HepG2 (cell line): ENCODE data around the gene JDP2. TPM values are rescaled to one million over a fixed set of nuclear protein-coding genes. Genes with fewer than 3 reads are reported as not detected.

ENCODE experiments used
- ATAC-seq: fragments of 200-7000 bp; cut with Tn5 transposase; 3 replicates; pipeline ENCODE4 v1.9.1; 2020; ENCODE audit warnings: mild to moderate bottlenecking, moderate library complexity
- BruUV-seq: library from RNA; stranded (reverse); fragments of 400-500 nt; replicated peaks from 2 replicates; lab custom pipeline; 2021; lab: Mats Ljungman, UMichigan
- CTCF ChIA-PET: fragments of 300-600 bp; formaldehyde crosslinking; extraction: SDS; loops from one replicate; lab custom pipeline; 2021; ENCODE audit warnings: low total read pairs, inconsistent platforms, low intra/inter-chr PET ratio; lab: Yijun Ruan, JAX
- POLR2A ChIA-PET: fragments of 350-600 bp; sonication (Branson Sonifier 250); formaldehyde crosslinking; loops from one replicate; lab custom pipeline; 2020; ENCODE audit warnings: antibody characterized with exemption, inconsistent platforms; lab: Yijun Ruan, JAX
- DNase-seq: peaks from one replicate; pipeline ENCODE4 v3.0.0-alpha.2; 2015; ENCODE audit warnings: low spot score
- FAIRE-seq: peaks from 3 replicates; lab custom pipeline; 2011; peaks lifted over from hg19 to GRCh38; lab: Jason Lieb, UNC
- H2AFZ ChIP-seq: one replicate; pipeline ENCODE4 v1.6.1; 2011; ENCODE audit warnings: low read length, inconsistent platforms
- H3K27ac ChIP-seq: fragments of 300-600 bp; 3 replicates; pipeline ENCODE4 v1.8.0; 2011; ENCODE audit warnings: mixed run types, mild to moderate bottlenecking, mixed read lengths, low read length, inconsistent platforms; ENCODE audit not compliant: insufficient read depth; ENCODE audit errors: extremely low read length
- H3K27me3 ChIP-seq, 2 experiments: fragments of 200-600 bp in 1 of 2; 2 replicates in 1 of 2; 3 replicates in 1 of 2; pipeline versions ENCODE4 v1.6.0 to v1.8.0; 2011; ENCODE audit warnings: low read length in 2 of 2, mild to moderate bottlenecking in 2 of 2, moderate library complexity in 2 of 2, inconsistent platforms in 1 of 2; ENCODE audit not compliant: insufficient read depth in 2 of 2, control insufficient read depth in 1 of 2
- H3K36me3 ChIP-seq, 2 experiments: fragments of 200-600 bp in 1 of 2; replicated peaks in 1 of 2; 2 replicates in 1 of 2; 3 replicates in 1 of 2; pipeline versions ENCODE4 v1.5.1 to v1.8.0; 2011; ENCODE audit warnings: low read length in 2 of 2, inconsistent platforms in 1 of 2; ENCODE audit not compliant: insufficient read depth in 2 of 2, control insufficient read depth in 1 of 2
- H3K4me1 ChIP-seq: 2 replicates; pipeline ENCODE4 v1.5.1; 2012; ENCODE audit warnings: low read length, inconsistent platforms; ENCODE audit not compliant: insufficient read depth
- H3K4me2 ChIP-seq: 2 replicates; pipeline ENCODE4 v1.6.0; 2011; ENCODE audit warnings: low read depth, low read length, inconsistent platforms
- H3K4me3 ChIP-seq, 3 experiments: fragments of 200-600 bp in 1 of 3; sonication (generic), shearing (Covaris generic) in 1 of 3; replicated peaks in 1 of 3; 2 replicates each; pipeline ENCODE4 v1.5.1; 2011 to 2016; ENCODE audit warnings: low read length in 3 of 3, inconsistent platforms in 2 of 3, low read depth in 2 of 3, mild to moderate bottlenecking in 2 of 3, control low read depth in 1 of 3, mixed read lengths in 1 of 3; ENCODE audit not compliant: insufficient read depth in 1 of 3
- H3K79me2 ChIP-seq: one replicate; pipeline ENCODE4 v1.6.1; 2011; ENCODE audit warnings: low read length, inconsistent platforms; ENCODE audit not compliant: insufficient read depth
- H3K9ac ChIP-seq: 2 replicates; pipeline ENCODE4 v1.6.0; 2011; ENCODE audit warnings: mild to moderate bottlenecking, low read depth, low read length, inconsistent platforms; ENCODE audit not compliant: insufficient read depth
- H3K9me3 ChIP-seq: 2 replicates; pipeline ENCODE4 v1.5.1; 2012; ENCODE audit warnings: mild to moderate bottlenecking, low read length
- H4K20me1 ChIP-seq: 2 replicates; pipeline ENCODE4 v1.6.0; 2011; ENCODE audit warnings: inconsistent platforms, mild to moderate bottlenecking, low read length, moderate library complexity; ENCODE audit not compliant: insufficient read depth
- CBX1 ChIP-seq: IDR thresholded peaks from one replicate; pipeline ENCODE4 v1.6.1; 2016; ENCODE audit warnings: antibody characterized with exemption, low read depth
- CBX2 ChIP-seq, 2 experiments: fragments of 200-600 bp in 1 of 2; sonication (generic); formaldehyde crosslinking in 1 of 2; IDR thresholded peaks; 2 replicates each; pipeline versions ENCODE4 v1.7.0 to v1.8.1; 2018 to 2022; ENCODE audit warnings: low read depth in 2 of 2, low read length in 1 of 2, mild to moderate bottlenecking in 1 of 2, missing genetic modification reagents in 1 of 2
- GATAD2A ChIP-seq: IDR thresholded peaks from 2 replicates; pipeline ENCODE4 v1.6.1; 2016
- LCORL ChIP-seq, 2 experiments: fragments of 450-650 bp in 1 of 2; sonication (generic) in 1 of 2; formaldehyde crosslinking in 1 of 2; IDR thresholded peaks; 2 replicates each; pipeline versions ENCODE4 v1.5.0 to v1.6.1; 2017 to 2020; ENCODE audit warnings: antibody characterized with exemption in 1 of 2, missing genetic modification reagents in 1 of 2
- NCOA5 ChIP-seq: sonication (generic); formaldehyde crosslinking; IDR thresholded peaks from 2 replicates; pipeline ENCODE4 v1.4.0; 2020; ENCODE audit warnings: missing genetic modification reagents
- RBM39 ChIP-seq: fragments of 200-400 bp; formaldehyde crosslinking; IDR thresholded peaks from one replicate; pipeline ENCODE4 v1.6.1; 2018; ENCODE audit warnings: antibody characterized with exemption, mild to moderate bottlenecking, low read depth, low read length; ENCODE audit not compliant: poor library complexity, severe bottlenecking
- REST ChIP-seq, 2 experiments: IDR thresholded peaks; 2 replicates each; pipeline ENCODE4 v1.6.1; 2011 to 2012; ENCODE audit warnings: low read length in 2 of 2, borderline replicate concordance in 1 of 2, low read depth in 1 of 2, mild to moderate bottlenecking in 1 of 2, moderate library complexity in 1 of 2
- SMC3 ChIP-seq: IDR thresholded peaks from 2 replicates; pipeline ENCODE4 v1.6.1; 2011; ENCODE audit warnings: low read length, improper control_type of control experiment
- SNAPC5 ChIP-seq: sonication (generic); formaldehyde crosslinking; IDR thresholded peaks from 2 replicates; pipeline ENCODE4 v1.8.1; 2023; ENCODE audit warnings: mild to moderate bottlenecking, missing genetic modification reagents, borderline replicate concordance
- ZBTB21 ChIP-seq: sonication (generic); formaldehyde crosslinking; IDR thresholded peaks from 2 replicates; pipeline ENCODE4 v1.4.0; 2020; ENCODE audit warnings: missing genetic modification reagents
- ZBTB4 ChIP-seq: sonication (generic); formaldehyde crosslinking; IDR thresholded peaks from 2 replicates; pipeline ENCODE4 v1.4.0; 2020; ENCODE audit warnings: missing genetic modification reagents, mild to moderate bottlenecking, borderline replicate concordance
- ZNF639 ChIP-seq: conservative IDR thresholded peaks from 2 replicates; pipeline ENCODE4 v1.6.1; 2018; ENCODE audit warnings: missing genetic modification reagents
- ZNF792 ChIP-seq: IDR thresholded peaks from 2 replicates; pipeline ENCODE4 v1.6.1; 2016
- WGBS: methylation state at CpG from one replicate; pipeline ENCODE4 v1.1.6; 2017; ENCODE audit warnings: low lambda C conversion rate; 5-methylcytosine and 5-hydroxymethylcytosine counted together
- in situ Hi-C: cut with HindIII; loops from 2 replicates; pipeline ENCODE4 v1.10.0; 2017; ENCODE audit warnings: low pct_unique_long_range_greater_than_20kb; ENCODE audit not compliant: extremely low pct_ligation_motif_present
- intact Hi-C: fragments of 100-400 bp; cut with micrococcal nuclease; formaldehyde crosslinking; loops from one replicate; pipeline ENCODE4 v1.10.0; 2022; ENCODE audit not compliant: unreplicated experiment
- polyA plus RNA-seq, 8 experiments: library from polyadenylated mRNA; depleted of rRNA in 3 of 8; stranded (reverse) in 7 of 8; unstranded in 1 of 8; fragments of >200 nt; fragmentation: Illumina TruSeq in 4 of 8; extraction: Trizol in 4 of 8; gene quantifications; 2 replicates each; pipeline versions ENCODE4 v1.2.1 to v1.2.3, GENCODE V29; 2011 to 2016; ENCODE audit warnings: low read depth in 4 of 8, missing spikeins in 1 of 8, mixed read lengths in 1 of 8; ENCODE audit not compliant: insufficient read depth in 1 of 8
- total RNA-seq, 5 experiments: library from RNA; depleted of rRNA; stranded (reverse); fragments of >200 nt; fragmentation: Illumina TruSeq; extraction: Trizol; gene quantifications; 2 replicates each; pipeline ENCODE4 v1.2.3, GENCODE V29; 2016; ENCODE audit warnings: low read depth in 1 of 5

The JDP2 gene
- total and polyA plus RNA-seq, 2 of the 13 experiments (the other 11 are each of a cell fraction or from before 2014, with no cell fraction given) = 8.0 to 8.9 TPM

- TF ChIP-seq GATAD2A (CRISPR knock-in tag) = no peak
Measured at GRCh38 chr14:75506930-75507329, 79.1 kb downstream of the JDP2 start (continued).

- no peak for FAIRE-seq
- peaks cover 20% of the 10 kb centered on the region for H3K4me1 ChIP-seq
- no peak for ATAC-seq
- no peak overlapping the region for H2AFZ ChIP-seq
- WGBS = 9% methylated on average over 1 of the region's 1 CpG
- H3K27me3 ChIP-seq = peaks cover 0 to 5% of the 10 kb centered on the region in 2 experiments; a peak in 2 of 5 replicates
- CTCF ChIA-PET = no interaction called here
- in situ Hi-C loops = no loop called here
- POLR2A ChIA-PET = no interaction called here
- no peaks in the 10 kb centered on the region for H4K20me1 ChIP-seq
- intact Hi-C loops = no loop called here
- no peak overlapping the region for H3K4me3 ChIP-seq
- BruUV-seq = no TSS peak
- no peaks in the 10 kb centered on the region for H3K9me3 ChIP-seq
- H3K36me3 ChIP-seq = no peaks in the 10 kb centered on the region
- H3K4me2 ChIP-seq = no peak overlapping the region
- H3K9ac ChIP-seq = no peak overlapping the region
- H3K79me2 ChIP-seq = no peaks in the 10 kb centered on the region
- no peak overlapping the region for H3K27ac ChIP-seq
- no peak for DNase-seq
- TF ChIP-seq ZNF792 = no peak
- no peak for TF ChIP-seq ZBTB21 (CRISPR knock-in tag)
- no peak for TF ChIP-seq CBX1
- no peak for TF ChIP-seq SMC3
- no peak for TF ChIP-seq REST (IDR thresholded peaks at IDR 0.05; ENCODE audit: borderline replicate concordance in 1 of 2, low read depth in 1 of 2, low read length in 2 of 2)
- TF ChIP-seq SNAPC5 (CRISPR knock-in tag) = no peak
- no peak for TF ChIP-seq RBM39
- no peak for TF ChIP-seq LCORL (IDR thresholded peaks at IDR 0.05)
- no peak for TF ChIP-seq LCORL (CRISPR knock-in tag; IDR thresholded peaks at IDR 0.05)
- no peak for TF ChIP-seq CBX2 (IDR thresholded peaks at IDR 0.05; ENCODE audit: low read depth, low read length)
- TF ChIP-seq CBX2 (CRISPR knock-in tag; IDR thresholded peaks at IDR 0.05; ENCODE audit: low read depth) = no peak
- no peak for TF ChIP-seq NCOA5
- no peak for TF ChIP-seq ZNF639 (CRISPR knock-in tag)
- no peak for TF ChIP-seq ZBTB4 (CRISPR knock-in tag)
Measured at GRCh38 chr14:75510547-75510946, 82.7 kb downstream of the JDP2 start.
